Brain microvascular endothelial cell (primary cell): ENCODE results near the gene ZNF862.
"Not testable (repeated sequence)": the region's sequence is repeated elsewhere in the genome, so short reads cannot be mapped to it uniquely, and the experiment has no call there.

Experiments
- DNase-seq: peaks from one replicate; pipeline ENCODE4 v3.0.0-alpha.2; 2020
- H3K27ac ChIP-seq: fragments of 250-450 bp; sonication (Bioruptor Pico); 2 replicates; pipeline ENCODE4 v1.5.1; 2020; ENCODE audit warnings: mild to moderate bottlenecking, moderate library complexity
- H3K27me3 ChIP-seq: fragments of 250-450 bp; sonication (Bioruptor Pico); replicated peaks from 2 replicates; pipeline ENCODE4 v1.5.1; 2020; ENCODE audit warnings: mild to moderate bottlenecking
- H3K36me3 ChIP-seq: fragments of 250-450 bp; sonication (Bioruptor Pico); replicated peaks from 2 replicates; pipeline ENCODE4 v1.5.1; 2020; ENCODE audit warnings: mild to moderate bottlenecking
- H3K4me3 ChIP-seq: 2 replicates; pipeline ENCODE4 v1.5.1; 2011; ENCODE audit warnings: low read depth, mild to moderate bottlenecking, control low read depth, low read length, moderate library complexity
- CTCF ChIP-seq: IDR thresholded peaks from 2 replicates; pipeline ENCODE4 v1.5.1; 2011; ENCODE audit warnings: low read depth, mild to moderate bottlenecking, moderate library complexity, low read length, control low read depth, inconsistent platforms; ENCODE audit errors: missing control alignments
- in situ Hi-C: cut with HindIII; loops from 2 replicates; pipeline ENCODE4 v1.10.0; 2017; ENCODE audit warnings: low sequenced_read_pairs, low pct_ligation_motif_present

Gene ZNF862

GRCh38 chr7:149828357-149829309, 9.5 kb upstream of the ZNF862 start:
- in situ Hi-C loops, result no loop called here
- H3K36me3 ChIP-seq, result no peaks in the 10 kb centered on the region

DNA sequence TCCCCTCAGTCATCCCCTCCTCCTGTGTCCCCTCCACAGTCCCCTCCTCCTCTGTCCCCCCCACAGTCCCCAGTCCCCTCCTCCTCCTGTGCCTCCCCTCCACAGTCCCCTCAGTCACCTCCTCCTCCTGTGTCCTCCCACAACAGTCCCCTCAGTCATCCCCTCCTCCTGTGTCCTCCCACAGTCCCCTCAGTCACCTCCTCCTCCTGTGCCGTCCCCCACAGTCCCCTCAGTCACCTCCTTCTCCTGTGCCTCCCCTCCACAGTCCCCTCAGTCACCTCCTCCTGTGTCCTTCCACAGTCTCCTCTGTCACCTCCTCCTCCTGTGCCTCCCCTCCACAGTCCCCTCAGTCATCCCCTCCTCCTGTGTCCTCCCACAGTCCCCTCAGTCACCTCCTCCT, 7.6 kb upstream of the ZNF862 start:
- H3K27ac ChIP-seq, H3K36me3 ChIP-seq, H3K27me3 ChIP-seq, H3K4me3 ChIP-seq, in situ Hi-C loops, DNase-seq: not testable (repeated sequence)

More at GRCh38 chr7:149828357-149829309, 9.5 kb upstream of the ZNF862 start:
- peaks cover 3% of the 10 kb centered on the region for H3K27me3 ChIP-seq
- no peak for DNase-seq
- TF ChIP-seq CTCF, result no peak
- no peak overlapping the region for H3K27ac ChIP-seq
- no peak overlapping the region for H3K4me3 ChIP-seq

DNA sequence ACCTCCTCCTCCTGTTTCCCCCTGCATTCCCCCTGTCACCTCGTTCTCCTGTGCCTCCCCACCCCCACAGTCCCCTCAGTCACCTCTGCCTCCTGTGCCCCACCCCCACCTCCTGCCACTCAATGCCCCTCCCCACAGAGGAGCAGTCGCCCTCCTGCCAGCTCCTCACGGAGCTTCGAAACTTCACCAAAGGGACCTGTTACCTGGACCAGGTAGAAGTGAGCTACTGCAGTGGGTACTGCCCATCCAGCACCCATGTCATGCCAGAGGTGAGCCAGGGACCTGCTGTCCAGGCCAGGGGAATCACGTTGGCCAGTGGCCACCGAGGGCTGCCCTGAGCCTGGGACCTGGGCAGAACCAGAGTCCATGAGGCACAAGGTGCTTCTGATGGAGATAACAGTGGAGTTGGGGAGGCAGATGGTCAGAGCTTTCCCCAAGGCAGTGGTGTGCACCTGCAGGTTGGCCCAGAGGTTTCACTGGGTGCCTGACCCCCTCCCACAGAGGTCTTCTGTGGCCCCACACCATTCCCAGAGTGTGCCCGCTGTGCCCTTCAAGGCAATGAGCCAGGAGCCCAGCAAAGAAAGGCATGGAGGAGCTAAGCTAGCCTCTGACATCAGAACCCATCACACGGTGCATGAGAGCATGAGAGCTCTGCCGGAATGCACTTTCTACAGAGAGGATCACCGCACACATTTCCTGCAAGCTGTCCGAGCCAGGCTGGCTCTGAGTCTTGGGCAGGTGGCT, 7.0 kb upstream of the ZNF862 start:
- Histone ChIP-seq H3K27ac (no peak overlapping the region), H3K36me3 (no peaks in the 10 kb centered on the region), H3K27me3 (peaks cover 3% of the 10 kb centered on the region), H3K4me3 (no peak overlapping the region)
- in situ Hi-C loops, result no loop called here
- no peak for DNase-seq
- no peak for TF ChIP-seq CTCF

- no peak overlapping the region for H3K27ac ChIP-seq
- no peak overlapping the region for H3K4me3 ChIP-seq
- no peak for TF ChIP-seq CTCF
- no peak for DNase-seq
- peaks cover 3% of the 10 kb centered on the region for H3K27me3 ChIP-seq
- in situ Hi-C loops, result no loop called here
- no peaks in the 10 kb centered on the region for H3K36me3 ChIP-seq
Observed at GRCh38 chr7:149831741-149832219, 6.4 kb upstream of the ZNF862 start.

DNA sequence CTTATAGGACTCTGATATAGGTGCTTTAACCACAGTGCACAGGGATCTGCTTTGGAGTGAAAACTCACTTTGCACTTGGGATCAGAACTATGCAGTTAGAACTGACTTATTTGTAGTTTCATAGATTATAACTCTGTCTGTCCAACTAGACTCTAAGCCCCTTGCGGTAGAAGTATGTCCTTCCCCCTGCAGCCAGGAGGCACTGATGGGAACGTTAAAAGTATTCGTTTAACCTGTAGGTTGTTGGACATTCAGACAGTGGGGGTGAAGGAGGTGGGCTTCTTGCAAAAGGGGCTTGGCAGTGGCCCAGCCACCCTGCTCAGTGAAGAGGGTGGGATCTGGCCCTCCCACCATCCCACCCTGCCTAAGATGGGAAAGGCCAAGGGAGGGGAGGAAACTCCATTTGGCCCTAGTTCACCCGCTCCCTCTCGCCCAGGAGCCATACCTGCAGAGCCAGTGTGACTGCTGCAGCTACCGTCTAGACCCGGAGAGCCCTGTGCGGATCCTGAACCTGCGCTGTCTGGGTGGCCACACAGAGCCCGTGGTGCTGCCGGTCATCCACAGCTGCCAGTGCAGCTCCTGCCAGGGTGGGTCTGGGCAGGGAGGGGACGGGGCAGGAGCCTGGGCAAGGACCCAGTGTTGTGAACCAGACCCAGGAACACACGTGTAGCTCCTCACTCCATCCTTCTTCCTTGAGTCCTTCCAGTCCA, 5.7 kb upstream of the ZNF862 start:
- no peaks in the 10 kb centered on the region for H3K36me3 ChIP-seq

More for the DNA sequence above, 5.7 kb upstream of the ZNF862 start:
- DNase-seq, result no peak
- TF ChIP-seq CTCF, result peak; percentile 4
- in situ Hi-C loops, result no loop called here
- Histone ChIP-seq H3K27ac (no peak overlapping the region), H3K4me3 (no peak overlapping the region), H3K27me3 (peaks cover 3% of the 10 kb centered on the region)
